Measurements from ENCODE around the gene PLEK2.
"Not testable (repeated sequence)": the region's sequence is repeated elsewhere in the genome, so short reads cannot be mapped to it uniquely, and the experiment has no call there.

Gene PLEK2

GRCh38 chr14:67371247-67372148 is 40.5 kb downstream of the PLEK2 start:
- peak overlapping the region; percentile 83 for H3K27ac Mint-ChIP-seq
- peaks cover 67% of the 10 kb centered on the region for H3K4me1 Mint-ChIP-seq (ENCODE audit: low read depth)
- H3K4me3 Mint-ChIP-seq = no peak overlapping the region
- H3K36me3 Mint-ChIP-seq (ENCODE audit: low read depth) = peaks cover 96% of the 10 kb centered on the region
- no peak for DNase-seq
- H3K27me3 Mint-ChIP-seq = no peaks in the 10 kb centered on the region
- no peaks in the 10 kb centered on the region for H3K9me3 Mint-ChIP-seq

GRCh38 chr14:67370830-67371229 is 41.1 kb downstream of the PLEK2 start:
- peak overlapping the region; percentile 25 for H3K4me3 Mint-ChIP-seq
- no peaks in the 10 kb centered on the region for H3K9me3 Mint-ChIP-seq
- H3K4me1 Mint-ChIP-seq (ENCODE audit: low read depth) = peaks cover 70% of the 10 kb centered on the region
- H3K27ac Mint-ChIP-seq = peak overlapping the region; percentile 83
- peaks cover 96% of the 10 kb centered on the region for H3K36me3 Mint-ChIP-seq (ENCODE audit: low read depth)
- no peak for DNase-seq
- H3K27me3 Mint-ChIP-seq = no peaks in the 10 kb centered on the region

GRCh38 chr14:67365476-67365875 is 46.5 kb downstream of the PLEK2 start:
- Mint-ChIP-seq H3K36me3 (ENCODE audit: low read depth) (peaks cover 97% of the 10 kb centered on the region), H3K27me3 (no peaks in the 10 kb centered on the region), H3K9me3 (no peaks in the 10 kb centered on the region), H3K4me1 (ENCODE audit: low read depth) (peaks cover 74% of the 10 kb centered on the region), H3K4me3 (no peak overlapping the region), H3K27ac (peak overlapping the region; percentile 55)
- no peak for DNase-seq

GRCh38 chr14:67360470-67361206 is 51.3 kb downstream of the PLEK2 start:
- Mint-ChIP-seq H3K36me3 (ENCODE audit: low read depth) (peaks cover 65% of the 10 kb centered on the region), H3K27ac (peak overlapping the region; percentile 99), H3K9me3 (no peaks in the 10 kb centered on the region), H3K4me3 (peak overlapping the region; percentile 100), H3K4me1 (ENCODE audit: low read depth) (peaks cover 67% of the 10 kb centered on the region), H3K27me3 (no peaks in the 10 kb centered on the region)
- DNase-seq = no peak

- DNase-seq = peak; percentile 99
- Mint-ChIP-seq H3K4me1 (ENCODE audit: low read depth) (peaks cover 66% of the 10 kb centered on the region), H3K36me3 (ENCODE audit: low read depth) (peaks cover 59% of the 10 kb centered on the region), H3K27ac (peak within 1 kb of the TSS; percentile 99), H3K27me3 (no peaks in the 10 kb centered on the region), H3K4me3 (peak within 1 kb of the TSS; percentile 100), H3K9me3 (no peaks in the 10 kb centered on the region)
These were observed 52.0 kb downstream of the PLEK2 start, which contains the start of the genes ATP6V1D and EIF2S1 for GRCh38 chr14:67359775-67360469. Gene ATP6V1D, minus strand, starts transcription at chr14:67359804. Its CDS starts 106 bp downstream, at chr14:67359698. Gene EIF2S1, plus strand, starts transcription at chr14:67360328. Its CDS starts 4,440 bp downstream, at chr14:67364768.

GRCh38 chr14:67358924-67359774 is 52.8 kb downstream of the PLEK2 start:
- no peak for DNase-seq
- peaks cover 53% of the 10 kb centered on the region for H3K36me3 Mint-ChIP-seq (ENCODE audit: low read depth)
- H3K27ac Mint-ChIP-seq = peak overlapping the region; percentile 99
- peaks cover 62% of the 10 kb centered on the region for H3K4me1 Mint-ChIP-seq (ENCODE audit: low read depth)
- H3K9me3 Mint-ChIP-seq = no peaks in the 10 kb centered on the region
- peak overlapping the region; percentile 100 for H3K4me3 Mint-ChIP-seq
- H3K27me3 Mint-ChIP-seq = no peaks in the 10 kb centered on the region

- no peaks in the 10 kb centered on the region for H3K27me3 Mint-ChIP-seq
- peaks cover 45% of the 10 kb centered on the region for H3K36me3 Mint-ChIP-seq (ENCODE audit: low read depth)
- peaks cover 54% of the 10 kb centered on the region for H3K4me1 Mint-ChIP-seq (ENCODE audit: low read depth)
- no peaks in the 10 kb centered on the region for H3K9me3 Mint-ChIP-seq
- no peak for DNase-seq
- H3K27ac Mint-ChIP-seq = peak overlapping the region; percentile 58
- peak overlapping the region; percentile 100 for H3K4me3 Mint-ChIP-seq
These were observed 54.0 kb downstream of the PLEK2 start for GRCh38 chr14:67357969-67358354.

- Mint-ChIP-seq H3K27ac (peak overlapping the region; percentile 58), H3K4me3 (peak overlapping the region; percentile 100), H3K36me3 (ENCODE audit: low read depth) (peaks cover 43% of the 10 kb centered on the region), H3K4me1 (ENCODE audit: low read depth) (peaks cover 49% of the 10 kb centered on the region), H3K9me3 (no peaks in the 10 kb centered on the region), H3K27me3 (no peaks in the 10 kb centered on the region)
- no peak for DNase-seq
These were observed 54.6 kb downstream of the PLEK2 start for GRCh38 chr14:67357186-67357968.

- H3K4me3 Mint-ChIP-seq = no peak overlapping the region
- H3K36me3 Mint-ChIP-seq (ENCODE audit: low read depth) = peaks cover 58% of the 10 kb centered on the region
- H3K9me3 Mint-ChIP-seq = no peaks in the 10 kb centered on the region
- DNase-seq = no peak
- H3K27me3 Mint-ChIP-seq = no peaks in the 10 kb centered on the region
- peaks cover 19% of the 10 kb centered on the region for H3K4me1 Mint-ChIP-seq (ENCODE audit: low read depth)
- no peak overlapping the region for H3K27ac Mint-ChIP-seq
These were observed 59.9 kb downstream of the PLEK2 start for GRCh38 chr14:67352055-67352454.

GRCh38 chr14:67345583-67345982 is 66.4 kb downstream of the PLEK2 start:
- Mint-ChIP-seq H3K27ac (no peak overlapping the region), H3K27me3 (no peaks in the 10 kb centered on the region), H3K4me3 (no peak overlapping the region), H3K4me1 (ENCODE audit: low read depth) (peaks cover 8% of the 10 kb centered on the region), H3K36me3 (ENCODE audit: low read depth) (peaks cover 71% of the 10 kb centered on the region), H3K9me3 (no peaks in the 10 kb centered on the region)
- no peak for DNase-seq

GRCh38 chr14:67343601-67344230 is 68.2 kb downstream of the PLEK2 start:
- H3K27ac Mint-ChIP-seq = peak overlapping the region; percentile 52
- no peaks in the 10 kb centered on the region for H3K9me3 Mint-ChIP-seq
- peaks cover 68% of the 10 kb centered on the region for H3K36me3 Mint-ChIP-seq (ENCODE audit: low read depth)
- H3K4me3 Mint-ChIP-seq = no peak overlapping the region
- no peak for DNase-seq
- no peaks in the 10 kb centered on the region for H3K27me3 Mint-ChIP-seq
- H3K4me1 Mint-ChIP-seq (ENCODE audit: low read depth) = peaks cover 8% of the 10 kb centered on the region

- H3K27ac Mint-ChIP-seq; H3K4me3 Mint-ChIP-seq; DNase-seq; H3K4me1 Mint-ChIP-seq (ENCODE audit: low read depth); H3K9me3 Mint-ChIP-seq; H3K27me3 Mint-ChIP-seq: not testable (repeated sequence)
- peaks cover 71% of the 10 kb centered on the region for H3K36me3 Mint-ChIP-seq (ENCODE audit: low read depth)
These were observed 70.7 kb downstream of the PLEK2 start for GRCh38 chr14:67341231-67341630.
